Heart left ventricle (tissue), 13 donors: ENCODE measurements around the gene RASL11B.

Experiments used
- CTCF ChIP-seq, 12 donors: fragments of 200-600 bp; sonication (generic) in 4 of 12; IDR thresholded peaks; one replicate each; pipeline versions ENCODE4 v1.5.0 to v1.8.0; 2018 to 2022; ENCODE audit warnings: antibody characterized with exemption in 12 of 12, mild to moderate bottlenecking in 5 of 12
- POLR2A ChIP-seq, 2 donors: fragments of 450-650 bp; IDR thresholded peaks; one replicate each; pipeline ENCODE4 v1.6.1; 2017; ENCODE audit warnings: antibody characterized with exemption in 2 of 2, mild to moderate bottlenecking in 2 of 2, moderate library complexity in 2 of 2
- donor health status: ischemic (EF 13 %, LVEDD 7.1; RV severe dilation, severe dysfunction).
- donor health status: DM: no; HTN: yes; CAD: no.
- donor health status: DM: no; HTN: no; CAD: no.
- donor health status: ischemic (EF 25% LVEDD 6.9; RV normal size, moderate dysfunction).
- donor health status: ischemic (EF 25% LVEDD 5.7; RV mildly dilated, moderate dysfunction).
- donor health status: ischemic (EF 35%, LVEDD 5.7; RV mildly dilated, moderate dysfunction).
- donor health status: nonischemic (EF 11% LVEDD 7.7; RV severe dilation, severe dysfunction).
- donor health status: DM: yes; HTN: yes; CAD: no.
- donor health status: PGD.
- donor health status: ischemic (EF 29% LVEDD 5.4; RV normal size, mild dysfunction).
- donor health status: nonischemic (EF 23%, LVEDD 6.1; RV moderate dilation, normal function).

- no peak for TF ChIP-seq CTCF (IDR thresholded peaks at IDR 0.05)
- TF ChIP-seq POLR2A (IDR thresholded peaks at IDR 0.05): no peak
Observed at GRCh38 chr4:52869656-52870055, 7.5 kb downstream of the RASL11B start.
